Lower lobe of right lung (tissue), 2 donors: Measurements from ENCODE around the gene PXDC1. TPM values are rescaled to one million over a fixed set of nuclear protein-coding genes. Genes with fewer than 3 reads are reported as not detected.

Source experiments
- ATAC-seq, 2 donors: fragments of 200-7000 bp; cut with Tn5 transposase; one replicate each; pipeline ENCODE4 v1.9.1; 2020 to 2022; ENCODE audit warnings: mild to moderate bottlenecking in 2 of 2, moderate library complexity in 2 of 2
- DNase-seq: peaks from one replicate; pipeline ENCODE4 v3.0.0-alpha.2; 2020
- H3K27ac ChIP-seq: fragments of 200-600 bp; one replicate; pipeline ENCODE4 v1.8.0; 2022
- H3K27me3 ChIP-seq: fragments of 200-600 bp; one replicate; pipeline ENCODE4 v1.8.0; 2022; ENCODE audit warnings: low read depth
- H3K36me3 ChIP-seq: fragments of 200-600 bp; one replicate; pipeline ENCODE4 v1.8.0; 2022; ENCODE audit warnings: mild to moderate bottlenecking
- H3K4me1 ChIP-seq: fragments of 200-600 bp; one replicate; pipeline ENCODE4 v1.8.0; 2022
- H3K4me3 ChIP-seq: fragments of 200-600 bp; one replicate; pipeline ENCODE4 v1.8.0; 2022; ENCODE audit warnings: mild to moderate bottlenecking
- H3K9me3 ChIP-seq: fragments of 200-600 bp; one replicate; pipeline ENCODE4 v1.8.0; 2022
- CTCF ChIP-seq: fragments of 200-600 bp; IDR thresholded peaks from one replicate; pipeline ENCODE4 v1.8.0; 2022; ENCODE audit warnings: antibody characterized with exemption, mild to moderate bottlenecking
- intact Hi-C: fragments of 100-400 bp; cut with DNase I; formaldehyde crosslinking; loops from one replicate; pipeline ENCODE4 v1.11.0; 2022
- total RNA-seq: library from RNA; stranded (reverse); fragmentation: NEBNext Ultra II Directional; extraction: Animal tissue kit (Norgen Biotek cat#: 25700); gene quantifications from one replicate; pipeline ENCODE4 v1.2.1, GENCODE V29; 2021
- donor health status: DM: no; HTN: yes; CAD: no; lungs with severe emphysema.

The PXDC1 gene
- total RNA-seq, 1 donor from 2014 or later: 50.9 TPM

- Histone ChIP-seq H3K27ac (no peak overlapping the region), H3K27me3 (no peaks in the 10 kb centered on the region), H3K4me1 (no peaks in the 10 kb centered on the region), H3K4me3 (no peak overlapping the region), H3K36me3 (no peaks in the 10 kb centered on the region), H3K9me3 (no peaks in the 10 kb centered on the region)
- ATAC-seq: no peak
- DNase-seq: no peak
- intact Hi-C loops: no loop called here
- TF ChIP-seq CTCF: no peak
Observed at GRCh38 chr6:3699231-3699630, 52.3 kb downstream of the PXDC1 start.

GRCh38 chr6:3698021-3698420 is 53.5 kb downstream of the PXDC1 start:
- intact Hi-C loops: no loop called here
- H3K27me3 ChIP-seq: no peaks in the 10 kb centered on the region
- DNase-seq (no peak), ATAC-seq (no peak)
- no peak overlapping the region for H3K27ac ChIP-seq
- TF ChIP-seq CTCF: no peak
- H3K36me3 ChIP-seq: no peaks in the 10 kb centered on the region
- H3K9me3 ChIP-seq: no peaks in the 10 kb centered on the region
- no peaks in the 10 kb centered on the region for H3K4me1 ChIP-seq
- H3K4me3 ChIP-seq: no peak overlapping the region

GRCh38 chr6:3697609-3698008 is 53.9 kb downstream of the PXDC1 start:
- Histone ChIP-seq H3K9me3 (no peaks in the 10 kb centered on the region), H3K4me3 (no peak overlapping the region), H3K4me1 (no peaks in the 10 kb centered on the region), H3K27ac (no peak overlapping the region), H3K36me3 (no peaks in the 10 kb centered on the region), H3K27me3 (no peaks in the 10 kb centered on the region)
- TF ChIP-seq CTCF: no peak
- intact Hi-C loops: no loop called here
- no peak for DNase-seq
- ATAC-seq: peak in 1 of 2 donors; percentile 40

GRCh38 chr6:3696525-3697088 is 54.9 kb downstream of the PXDC1 start:
- intact Hi-C loops: no loop called here
- no peak for TF ChIP-seq CTCF

GRCh38 chr6:3695065-3695817 is 56.3 kb downstream of the PXDC1 start:
- Histone ChIP-seq H3K4me3 (no peak overlapping the region), H3K36me3 (no peaks in the 10 kb centered on the region), H3K27me3 (no peaks in the 10 kb centered on the region), H3K4me1 (no peaks in the 10 kb centered on the region), H3K9me3 (no peaks in the 10 kb centered on the region), H3K27ac (no peak overlapping the region)
- TF ChIP-seq CTCF: no peak
- DNase-seq (no peak), ATAC-seq (no peak)
- intact Hi-C loops: no loop called here

More at GRCh38 chr6:3696525-3697088, 54.9 kb downstream of the PXDC1 start:
- Histone ChIP-seq H3K9me3 (no peaks in the 10 kb centered on the region), H3K4me1 (no peaks in the 10 kb centered on the region), H3K27ac (no peak overlapping the region), H3K36me3 (no peaks in the 10 kb centered on the region), H3K27me3 (no peaks in the 10 kb centered on the region), H3K4me3 (no peak overlapping the region)
- ATAC-seq: no peak
- no peak for DNase-seq
